HG03575 (cell line): ENCODE measurements around the gene LAMC1.

ENCODE experiments used
- ATAC-seq: cut with Tn5 transposase; IDR thresholded peaks from one replicate; pipeline ENCODE4 v1.9.1; 2021; ENCODE audit not compliant: unreplicated experiment, insufficient number of reproducible peaks, low FRiP score; ENCODE audit errors: extremely low read depth

The LAMC1 gene

DNA sequence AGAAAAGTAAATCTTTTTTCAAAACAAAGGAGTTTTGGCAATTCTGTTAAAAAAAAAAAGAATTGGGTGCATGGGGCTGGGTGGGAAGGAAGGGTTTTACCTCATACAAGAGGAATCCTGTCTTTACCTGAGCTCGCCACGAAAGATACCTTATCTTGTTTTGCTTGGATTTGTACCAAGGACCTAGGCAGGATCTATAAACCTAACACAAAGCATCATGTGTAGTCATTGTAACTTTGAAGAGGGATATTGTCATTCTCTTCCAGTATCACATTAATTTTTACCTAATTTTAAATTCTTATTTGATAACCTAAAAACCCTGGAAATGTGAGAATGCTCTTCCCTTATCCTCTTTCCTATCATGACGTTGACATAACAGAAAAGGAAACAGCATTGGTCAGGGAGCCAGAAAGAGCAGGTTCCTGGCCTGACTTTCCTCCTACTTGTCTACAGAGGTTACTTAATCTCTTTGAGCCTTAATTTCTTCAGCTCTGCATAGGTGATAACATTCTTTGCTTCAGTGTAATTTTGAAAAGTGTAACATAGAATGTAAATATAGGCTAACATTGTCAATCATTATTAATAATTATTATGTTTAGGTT lies 4.0 kb upstream of the LAMC1 start:
- ATAC-seq, result no peak

DNA sequence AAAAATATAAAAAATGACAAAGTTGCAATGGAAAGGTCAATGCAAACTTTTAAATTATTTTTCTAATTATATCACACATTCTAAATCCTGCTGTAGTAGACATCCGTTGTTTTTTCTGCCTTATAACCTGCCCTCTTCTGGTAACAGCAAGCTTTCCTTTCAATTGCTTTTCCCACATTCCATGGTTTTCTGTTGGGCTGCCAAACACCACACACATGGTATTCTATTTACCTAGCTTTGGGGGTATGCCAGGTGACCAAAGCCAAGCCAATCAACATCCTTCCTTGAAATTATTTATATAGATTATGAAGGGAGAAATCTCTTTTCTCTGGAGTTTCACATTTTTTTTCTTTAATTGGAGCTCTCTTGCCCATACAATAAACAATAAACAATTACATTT lies 3.4 kb upstream of the LAMC1 start:
- ATAC-seq, result no peak

DNA sequence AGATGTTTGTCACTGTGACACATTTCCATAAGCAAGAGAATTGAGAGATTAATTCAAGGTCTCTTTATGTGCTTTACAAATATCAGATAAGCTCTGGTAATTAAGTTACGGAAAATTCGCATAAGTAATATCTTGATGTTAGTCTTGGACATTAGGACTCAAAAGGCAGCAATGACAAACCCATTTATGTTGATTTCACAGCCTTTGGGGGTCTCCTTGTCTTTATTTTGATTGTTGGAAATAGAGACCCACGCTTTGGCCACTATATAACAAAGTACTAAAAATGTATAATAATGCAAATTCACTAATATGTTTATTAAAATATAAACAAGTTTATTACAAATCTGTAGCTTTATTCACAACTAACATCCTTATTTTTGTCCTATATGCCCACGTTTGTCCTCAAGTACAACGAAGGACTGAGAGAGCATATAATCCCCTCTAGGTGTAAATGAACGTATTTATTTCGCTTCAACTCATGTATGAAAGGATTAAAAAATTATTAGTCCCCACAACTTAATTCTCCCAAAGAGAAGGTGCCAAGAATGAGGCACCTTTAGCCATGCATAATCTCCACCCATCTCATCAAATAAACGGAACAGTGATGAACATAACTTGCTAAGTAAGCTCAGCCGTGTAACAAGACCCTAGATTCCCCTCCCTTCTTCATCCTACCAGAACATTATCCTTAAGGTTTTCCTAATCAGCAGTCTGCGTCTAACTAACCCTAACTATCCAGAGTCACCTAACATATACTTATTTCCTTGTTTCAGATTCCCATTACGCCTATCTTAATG lies 1.6 kb upstream of the LAMC1 start:
- ATAC-seq, result no peak

DNA sequence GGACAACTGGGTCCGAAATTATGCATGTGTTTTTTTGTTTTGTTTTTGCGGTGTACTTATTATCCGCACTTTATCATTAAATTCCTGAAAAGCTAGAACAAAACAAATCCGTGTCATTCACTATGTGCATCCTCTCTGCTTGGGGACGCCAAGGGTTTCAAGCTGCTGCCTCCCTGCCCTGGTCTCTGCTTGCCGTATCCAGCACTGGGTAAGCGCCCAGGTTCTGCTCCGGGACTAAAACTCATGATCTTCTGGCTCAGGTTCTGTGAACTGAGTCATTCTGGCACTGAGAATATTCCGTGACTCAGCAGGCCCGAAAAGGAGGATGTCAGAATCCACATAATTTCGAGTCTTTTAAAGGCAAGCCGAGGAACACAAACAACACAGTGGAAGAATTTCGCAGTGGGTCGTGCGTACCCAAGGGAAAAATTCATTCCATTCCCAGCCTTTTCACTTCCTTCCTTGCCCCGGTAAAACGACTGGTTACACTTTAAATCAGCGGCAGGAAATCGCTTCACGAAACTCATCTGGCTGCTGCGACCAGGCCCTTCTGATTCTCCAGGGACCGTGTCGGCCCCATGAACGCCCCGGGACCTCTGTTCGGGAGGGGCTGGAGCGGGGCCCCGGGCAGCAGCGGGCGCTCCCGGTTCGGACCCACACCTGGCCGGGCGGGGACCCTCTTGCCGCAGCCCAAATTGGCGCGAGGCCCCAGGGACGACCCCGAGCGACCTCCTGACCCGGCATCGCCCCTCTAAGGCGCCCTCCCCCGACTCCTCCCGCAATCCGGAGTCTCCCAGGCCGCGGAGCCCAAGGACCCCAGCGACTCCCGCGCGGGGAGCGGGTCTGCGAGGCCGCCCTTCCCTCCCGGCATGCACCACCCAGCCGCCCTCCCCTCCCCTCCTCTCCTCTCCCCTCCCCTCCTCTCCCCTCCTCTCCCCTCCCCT lies 746 bp upstream of the LAMC1 start:
- no peak for ATAC-seq

DNA sequence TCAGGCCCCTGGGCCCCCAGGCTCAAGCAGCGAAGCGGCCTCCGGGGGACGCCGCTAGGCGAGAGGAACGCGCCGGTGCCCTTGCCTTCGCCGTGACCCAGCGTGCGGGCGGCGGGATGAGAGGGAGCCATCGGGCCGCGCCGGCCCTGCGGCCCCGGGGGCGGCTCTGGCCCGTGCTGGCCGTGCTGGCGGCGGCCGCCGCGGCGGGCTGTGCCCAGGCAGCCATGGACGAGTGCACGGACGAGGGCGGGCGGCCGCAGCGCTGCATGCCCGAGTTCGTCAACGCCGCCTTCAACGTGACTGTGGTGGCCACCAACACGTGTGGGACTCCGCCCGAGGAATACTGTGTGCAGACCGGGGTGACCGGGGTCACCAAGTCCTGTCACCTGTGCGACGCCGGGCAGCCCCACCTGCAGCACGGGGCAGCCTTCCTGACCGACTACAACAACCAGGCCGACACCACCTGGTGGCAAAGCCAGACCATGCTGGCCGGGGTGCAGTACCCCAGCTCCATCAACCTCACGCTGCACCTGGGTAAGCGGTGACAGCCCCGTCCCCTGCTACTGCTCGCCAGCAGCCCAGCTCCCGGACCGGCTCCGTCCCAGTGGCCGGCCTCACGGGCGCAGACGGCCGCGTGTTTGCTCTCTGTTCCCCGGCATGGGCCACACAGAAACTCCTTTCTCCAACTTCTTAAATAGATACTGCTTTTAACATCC lies 539 bp downstream of the LAMC1 start:
- no peak for ATAC-seq

DNA sequence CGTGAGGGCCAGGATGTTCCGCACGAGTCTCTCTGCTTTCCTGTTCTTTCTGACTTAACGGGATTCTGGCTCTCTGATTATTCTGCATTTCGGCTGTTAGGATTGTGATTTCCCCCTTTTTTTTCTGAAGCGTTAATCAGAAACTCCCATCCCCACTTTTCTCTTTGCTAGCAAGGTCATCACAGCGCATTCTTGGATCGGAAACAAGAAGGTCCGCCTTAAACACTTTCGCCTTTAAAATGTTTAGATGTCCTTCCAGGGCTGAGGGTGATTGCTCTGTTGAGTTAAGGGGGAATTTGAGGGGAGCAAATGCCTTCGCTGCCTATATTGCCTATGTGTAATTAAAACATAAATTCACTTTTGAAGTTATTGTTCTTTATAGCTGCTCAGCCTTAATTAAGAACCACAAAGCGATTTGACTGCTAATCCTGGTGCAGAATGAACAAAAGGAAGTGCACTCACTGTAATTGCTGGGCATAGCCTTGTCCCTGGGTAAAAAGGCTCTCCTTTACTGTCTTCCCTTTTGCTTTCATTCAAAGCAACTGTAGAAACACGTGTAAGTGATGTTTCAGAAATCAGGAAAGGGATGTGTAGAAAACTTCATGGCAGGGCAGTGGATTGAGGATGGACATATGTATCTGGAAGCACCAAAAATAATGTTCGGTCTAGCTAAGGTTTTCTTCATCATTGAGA lies 1.2 kb downstream of the LAMC1 start:
- no peak for ATAC-seq

DNA sequence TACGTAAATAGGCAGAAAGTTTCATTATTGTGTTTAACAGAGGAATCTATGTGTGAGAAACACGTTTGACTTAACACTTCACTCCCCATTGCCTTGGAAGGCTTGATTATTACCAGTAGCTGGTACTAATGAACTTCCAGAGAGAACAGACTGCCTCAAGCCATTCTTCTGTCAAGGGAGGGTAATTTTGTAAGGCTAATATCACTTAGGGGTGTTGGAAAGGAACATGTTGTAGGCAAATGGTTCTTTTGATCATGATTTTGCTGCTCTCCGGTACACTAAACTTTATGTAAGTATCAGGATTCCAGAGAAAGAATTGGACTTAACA lies 1.8 kb downstream of the LAMC1 start:
- no peak for ATAC-seq

DNA sequence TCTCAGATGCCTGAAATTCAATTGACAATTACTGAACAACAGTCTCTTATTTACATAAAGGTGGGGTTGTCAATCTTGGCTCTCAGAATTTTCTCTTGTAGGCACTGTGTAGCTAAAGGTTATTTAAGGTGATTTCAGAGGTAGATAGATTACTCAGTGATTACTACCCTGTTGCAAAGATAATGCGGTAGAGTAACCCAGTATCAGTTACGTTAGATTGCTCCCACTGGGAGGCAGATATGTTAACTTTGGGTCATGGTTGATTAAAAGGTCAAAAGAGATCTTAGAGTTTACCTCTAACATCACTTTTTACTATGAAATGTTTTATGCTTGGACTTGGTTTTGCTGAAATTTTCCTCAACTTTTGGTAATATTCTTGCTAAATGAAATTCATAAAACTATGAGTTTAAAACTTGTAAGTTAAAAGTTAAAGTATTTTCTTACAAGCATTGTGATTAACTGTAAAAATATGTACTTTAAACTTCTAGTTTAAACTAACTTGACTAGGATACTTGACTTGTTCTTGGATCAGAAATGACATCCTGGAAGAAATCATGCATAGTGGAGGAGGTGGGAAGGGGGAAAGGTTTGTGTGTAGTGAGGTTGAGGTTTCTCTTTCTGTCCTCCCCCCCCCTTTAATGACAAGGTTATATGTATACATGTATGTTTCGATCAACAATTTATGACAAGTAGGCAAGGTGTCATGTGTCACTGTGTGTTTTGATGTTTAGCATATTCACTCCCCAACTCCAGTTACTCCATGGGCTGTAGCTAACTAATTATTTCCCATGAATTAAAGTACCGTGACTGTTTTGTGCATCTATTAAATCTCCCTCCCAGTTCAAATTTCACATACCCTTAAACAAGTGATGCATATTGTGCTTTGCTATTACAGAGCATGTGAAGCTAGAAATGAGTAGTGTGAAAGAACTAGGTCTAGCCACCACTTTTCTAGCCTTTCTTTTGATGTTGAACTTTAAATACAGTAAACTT lies 2.9 kb downstream of the LAMC1 start:
- ATAC-seq, result no peak

DNA sequence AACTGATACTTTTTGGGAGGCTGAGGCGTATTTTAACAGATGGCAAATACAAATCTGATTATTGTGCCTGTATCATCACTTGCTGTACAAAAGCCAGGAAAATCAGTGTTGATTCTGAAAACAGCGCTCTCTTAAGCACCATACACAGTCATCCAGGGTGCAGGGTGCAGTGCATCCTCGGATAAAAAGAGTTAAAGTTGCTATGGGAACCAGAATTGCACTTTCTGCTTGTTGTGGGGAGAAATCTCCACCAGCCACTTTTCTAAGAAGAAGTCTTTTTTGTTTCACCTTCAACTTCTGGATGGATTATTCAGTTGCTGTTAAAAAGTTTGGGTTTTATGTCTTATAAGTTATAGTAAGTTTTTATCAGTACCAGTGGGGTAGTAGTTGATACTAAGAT lies 3.8 kb downstream of the LAMC1 start:
- no peak for ATAC-seq

DNA sequence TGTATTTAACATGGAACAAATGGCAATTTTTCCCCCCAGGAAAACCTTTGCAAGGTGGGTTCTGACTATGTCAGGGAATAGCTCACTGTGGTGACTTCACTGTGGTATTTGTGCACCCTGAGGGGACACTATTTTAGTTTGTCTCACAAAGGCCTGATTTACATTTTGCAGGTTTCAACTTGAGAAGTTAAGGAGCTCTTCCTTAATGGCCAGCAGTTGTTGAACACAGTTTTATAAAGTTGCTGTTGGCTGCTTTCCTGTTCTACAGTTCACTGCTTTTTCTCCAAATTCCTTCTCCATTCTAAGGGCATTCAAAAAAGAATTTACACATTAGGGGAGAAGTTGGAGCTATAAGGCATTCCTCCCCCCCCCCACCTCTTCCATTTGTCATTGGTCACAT lies 4.6 kb downstream of the LAMC1 start:
- no peak for ATAC-seq

DNA sequence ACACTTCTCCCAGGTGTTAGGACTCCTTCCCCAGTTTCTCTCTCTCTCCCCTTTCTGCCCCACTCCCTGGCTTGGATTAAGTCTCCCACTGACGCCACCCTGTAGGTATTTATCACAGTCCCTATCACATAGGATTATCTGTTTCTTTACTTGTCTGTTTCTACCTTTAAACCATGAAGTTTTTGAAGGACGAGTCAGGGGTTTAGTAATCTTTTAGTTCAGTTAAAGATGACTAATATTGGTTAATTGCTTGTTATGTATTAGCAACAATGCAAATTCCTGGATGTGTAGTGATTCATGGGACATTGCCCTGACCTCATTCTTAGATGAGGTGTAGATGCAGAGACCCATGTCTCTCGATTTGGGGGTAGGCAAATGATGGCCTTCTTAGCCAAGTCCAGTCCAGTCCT lies 6.4 kb downstream of the LAMC1 start:
- no peak for ATAC-seq

DNA sequence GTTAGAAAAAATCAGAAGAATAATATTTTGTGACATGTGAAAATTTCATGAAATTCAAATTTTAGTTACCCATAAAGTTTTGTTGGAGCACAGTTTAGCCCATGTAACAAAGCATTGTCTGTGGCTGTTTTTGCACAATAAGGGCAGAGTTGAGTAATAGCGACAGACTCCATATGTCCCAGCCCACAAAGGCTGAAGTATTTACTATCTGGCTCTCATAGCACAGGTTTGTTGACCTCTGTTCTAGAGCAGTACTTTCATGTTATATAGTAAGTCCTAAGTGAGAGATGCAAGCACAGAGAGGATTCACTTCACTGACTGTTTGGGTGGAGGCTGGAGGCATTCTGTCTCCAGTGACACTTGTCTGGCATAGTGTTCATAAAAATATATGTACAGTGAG lies 6.8 kb downstream of the LAMC1 start:
- ATAC-seq, result no peak

DNA sequence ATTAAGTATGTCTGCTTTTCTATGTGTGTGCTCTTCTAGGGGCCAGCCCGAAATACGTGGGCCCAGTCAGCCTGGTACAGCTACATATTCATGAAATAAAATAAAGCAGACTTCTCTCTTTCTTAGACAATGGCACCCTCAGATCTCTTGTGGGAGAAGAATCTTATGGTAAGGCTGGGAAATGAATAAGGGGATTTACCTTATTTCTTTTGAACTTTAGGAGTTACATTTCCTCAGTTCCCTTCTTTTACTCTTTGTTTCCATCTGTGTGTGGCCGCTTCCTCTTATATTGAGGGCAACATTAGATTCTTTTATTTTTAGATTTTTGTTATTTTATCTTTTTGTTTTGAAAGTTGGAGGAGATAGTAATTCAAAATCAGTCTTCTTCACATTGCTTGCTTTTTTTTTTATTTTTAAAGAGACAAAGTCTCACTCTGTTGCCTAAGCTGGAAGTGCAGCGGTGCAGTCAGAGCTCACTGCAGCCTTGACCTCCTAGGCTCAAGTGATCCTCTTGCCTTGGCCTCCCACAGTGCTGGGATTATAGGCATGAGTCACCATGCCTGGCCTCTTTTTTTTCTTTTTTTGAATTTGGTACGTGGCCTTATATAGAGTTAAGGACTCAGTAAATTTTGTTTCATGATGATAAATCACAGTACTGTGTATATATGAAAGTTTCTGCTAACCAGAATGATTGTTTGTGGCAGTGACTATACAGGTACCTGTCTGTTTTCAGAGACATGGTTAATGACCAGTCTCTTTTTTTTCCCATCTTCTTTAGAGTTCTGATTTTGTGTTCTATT lies 9.1 kb downstream of the LAMC1 start:
- no peak for ATAC-seq

DNA sequence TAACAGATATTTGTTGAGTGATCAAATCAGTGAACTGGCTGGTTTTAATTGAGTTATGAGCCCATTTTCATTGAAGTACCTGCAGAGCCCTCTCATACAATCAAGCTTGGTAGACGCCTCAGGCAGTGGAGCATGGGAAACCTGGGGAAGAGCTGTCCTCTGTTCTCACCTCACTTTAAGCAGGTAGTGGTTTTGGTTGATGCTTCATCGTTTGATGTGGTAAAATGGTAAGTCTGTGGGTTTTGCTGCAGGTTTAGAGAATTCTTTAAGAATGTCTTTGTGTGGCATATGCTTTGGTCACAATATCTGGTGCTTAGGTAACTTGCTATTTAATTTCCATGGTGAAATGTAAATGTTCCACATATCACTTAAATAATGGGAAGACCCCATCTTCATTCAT lies 10.0 kb downstream of the LAMC1 start:
- ATAC-seq, result no peak

DNA sequence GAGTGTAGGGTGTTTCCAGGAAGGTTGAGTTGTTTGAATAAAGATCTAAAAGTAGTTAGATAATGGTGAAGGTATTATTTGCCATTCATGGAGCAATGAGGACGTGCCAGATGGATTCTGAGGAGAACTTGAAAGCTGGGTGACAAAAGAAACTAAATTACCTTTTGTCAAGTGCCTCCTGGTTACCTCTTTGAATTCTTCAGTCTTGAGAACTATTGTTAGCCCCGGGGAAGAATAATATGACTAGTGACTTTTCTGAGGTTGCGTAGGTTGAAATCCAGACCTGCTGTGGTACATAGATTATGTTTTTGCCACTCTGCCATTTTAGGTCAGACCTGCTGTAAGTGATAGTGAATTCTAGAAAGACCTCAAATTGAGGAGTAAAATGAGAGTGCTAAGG lies 11.5 kb downstream of the LAMC1 start:
- ATAC-seq, result no peak

DNA sequence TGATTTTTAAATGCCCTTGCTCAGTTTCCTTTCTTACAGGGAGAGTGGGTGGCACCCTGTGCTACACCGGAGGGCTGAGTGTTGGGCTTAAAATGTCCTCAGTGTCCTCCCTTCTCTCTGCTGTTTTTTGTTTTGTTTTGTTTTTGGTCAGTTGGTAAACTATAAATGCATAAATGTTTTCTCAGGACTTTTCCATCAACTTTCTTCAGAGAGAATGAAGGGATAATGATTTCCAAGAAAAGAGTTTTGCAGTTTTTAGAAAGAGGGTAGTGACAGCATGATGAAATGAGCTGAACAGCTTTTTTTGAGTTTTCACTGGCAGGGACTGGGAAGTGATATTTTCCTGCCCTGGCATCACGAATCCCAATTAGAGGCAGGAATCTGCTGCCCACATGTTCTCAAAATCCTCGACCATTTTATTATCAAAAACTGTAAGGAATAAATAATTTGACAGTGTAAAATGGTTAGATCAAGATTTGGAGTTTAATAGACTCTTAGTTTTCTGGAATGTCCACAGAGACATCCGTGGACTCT lies 15.2 kb downstream of the LAMC1 start:
- no peak for ATAC-seq

DNA sequence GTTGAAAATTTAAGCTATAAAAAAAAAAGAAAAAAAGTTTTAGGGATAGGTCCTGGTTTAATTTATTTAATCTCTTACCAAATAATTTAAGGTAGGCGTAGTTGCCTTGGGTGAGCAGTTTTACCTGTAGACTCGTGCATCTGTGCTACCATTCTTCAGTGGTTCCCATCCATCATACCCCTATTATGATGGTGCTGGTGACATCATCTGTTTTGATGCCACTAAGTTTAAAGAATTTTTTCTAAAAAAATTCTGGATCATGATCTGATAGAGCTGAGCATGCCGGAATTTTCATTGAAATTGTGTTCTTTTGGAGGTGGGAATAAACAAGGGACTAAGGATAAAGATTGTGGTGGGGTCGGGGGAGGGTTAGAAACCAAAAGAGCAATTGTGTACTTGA lies 15.7 kb downstream of the LAMC1 start:
- no peak for ATAC-seq
